ENCODE measurements around the gene DSCAM. TPM values are rescaled to one million over a fixed set of nuclear protein-coding genes. Genes with fewer than 3 reads are reported as not detected.

The DSCAM gene
- polyA plus RNA-seq, 1 experiment: not detected

DNA sequence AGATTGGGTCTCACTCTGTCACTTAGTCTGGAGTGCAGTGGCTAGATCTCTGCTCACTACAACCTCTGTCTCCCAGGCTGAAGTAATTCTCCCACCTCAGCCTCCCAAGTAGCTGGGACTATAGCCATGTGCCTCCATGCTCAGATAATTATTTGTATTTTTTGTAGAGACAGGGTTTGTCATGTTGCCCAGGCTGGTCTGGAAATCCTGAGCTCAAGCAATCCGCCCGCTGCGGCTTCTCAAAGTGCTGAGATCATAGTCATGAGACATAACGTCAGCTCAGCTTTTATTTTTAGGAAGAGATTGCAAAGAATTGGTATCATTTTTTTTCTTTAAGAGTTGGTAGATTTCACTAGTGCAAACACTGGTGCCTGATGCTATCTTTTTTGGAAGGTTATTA lies 244.9 kb downstream of the DSCAM start:
- Histone ChIP-seq H3K4me3 (ENCODE audit: low read depth, low read length) (no peak overlapping the region), H3K27me3 (ENCODE audit: control insufficient read depth, insufficient read depth, low read length) (no peaks in the 10 kb centered on the region), H3K9me3 (ENCODE audit: control insufficient read depth, insufficient read depth, low read length) (peaks cover 12% of the 10 kb centered on the region; the same call in 1 of the 2 replicates), H3K27ac (ENCODE audit: low read depth, low read length) (no peak overlapping the region)
- DNase-seq (ENCODE audit: low read depth, low spot score): no peak
- ChIA-PET POLR2A (no interaction called here), CTCF (no interaction called here)
- TF ChIP-seq, protein P1, sequence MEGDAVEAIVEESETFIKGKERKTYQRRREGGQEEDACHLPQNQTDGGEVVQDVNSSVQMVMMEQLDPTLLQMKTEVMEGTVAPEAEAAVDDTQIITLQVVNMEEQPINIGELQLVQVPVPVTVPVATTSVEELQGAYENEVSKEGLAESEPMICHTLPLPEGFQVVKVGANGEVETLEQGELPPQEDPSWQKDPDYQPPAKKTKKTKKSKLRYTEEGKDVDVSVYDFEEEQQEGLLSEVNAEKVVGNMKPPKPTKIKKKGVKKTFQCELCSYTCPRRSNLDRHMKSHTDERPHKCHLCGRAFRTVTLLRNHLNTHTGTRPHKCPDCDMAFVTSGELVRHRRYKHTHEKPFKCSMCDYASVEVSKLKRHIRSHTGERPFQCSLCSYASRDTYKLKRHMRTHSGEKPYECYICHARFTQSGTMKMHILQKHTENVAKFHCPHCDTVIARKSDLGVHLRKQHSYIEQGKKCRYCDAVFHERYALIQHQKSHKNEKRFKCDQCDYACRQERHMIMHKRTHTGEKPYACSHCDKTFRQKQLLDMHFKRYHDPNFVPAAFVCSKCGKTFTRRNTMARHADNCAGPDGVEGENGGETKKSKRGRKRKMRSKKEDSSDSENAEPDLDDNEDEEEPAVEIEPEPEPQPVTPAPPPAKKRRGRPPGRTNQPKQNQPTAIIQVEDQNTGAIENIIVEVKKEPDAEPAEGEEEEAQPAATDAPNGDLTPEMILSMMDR (IDR thresholded peaks at IDR 0.05; ENCODE audit: low read depth, low read length): no peak

DNA sequence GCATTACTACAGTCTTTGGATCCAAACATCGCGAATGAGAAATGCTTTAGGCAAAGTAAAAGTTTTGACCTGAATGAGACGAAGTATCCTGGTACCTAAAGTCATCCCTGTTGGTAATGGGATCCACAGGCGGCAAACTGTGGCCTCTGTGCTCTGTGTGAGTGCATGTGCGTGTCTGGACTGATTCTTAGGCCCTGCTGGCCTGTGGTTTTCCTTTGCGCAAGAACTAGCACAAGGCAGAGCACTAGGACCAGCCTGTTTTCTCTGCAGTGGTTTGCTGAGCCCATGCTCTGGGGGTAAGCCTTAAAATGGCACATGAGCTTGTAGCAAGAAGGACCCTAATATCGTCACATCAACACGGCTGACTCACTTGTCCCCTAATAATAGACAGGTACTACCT lies 251.2 kb downstream of the DSCAM start:
- no peak for DNase-seq (ENCODE audit: low read depth, low spot score)
- POLR2A ChIA-PET: no interaction called here
- peaks cover 11% of the 10 kb centered on the region; the same call in 1 of the 2 replicates for H3K9me3 ChIP-seq (ENCODE audit: control insufficient read depth, insufficient read depth, low read length)
- H3K27me3 ChIP-seq (ENCODE audit: control insufficient read depth, insufficient read depth, low read length): no peaks in the 10 kb centered on the region
- H3K27ac ChIP-seq (ENCODE audit: low read depth, low read length): no peak overlapping the region
- TF ChIP-seq, protein P1 (IDR thresholded peaks at IDR 0.05; ENCODE audit: low read depth, low read length): no peak
- H3K4me3 ChIP-seq (ENCODE audit: low read depth, low read length): no peak overlapping the region
- CTCF ChIA-PET: no interaction called here

DNA sequence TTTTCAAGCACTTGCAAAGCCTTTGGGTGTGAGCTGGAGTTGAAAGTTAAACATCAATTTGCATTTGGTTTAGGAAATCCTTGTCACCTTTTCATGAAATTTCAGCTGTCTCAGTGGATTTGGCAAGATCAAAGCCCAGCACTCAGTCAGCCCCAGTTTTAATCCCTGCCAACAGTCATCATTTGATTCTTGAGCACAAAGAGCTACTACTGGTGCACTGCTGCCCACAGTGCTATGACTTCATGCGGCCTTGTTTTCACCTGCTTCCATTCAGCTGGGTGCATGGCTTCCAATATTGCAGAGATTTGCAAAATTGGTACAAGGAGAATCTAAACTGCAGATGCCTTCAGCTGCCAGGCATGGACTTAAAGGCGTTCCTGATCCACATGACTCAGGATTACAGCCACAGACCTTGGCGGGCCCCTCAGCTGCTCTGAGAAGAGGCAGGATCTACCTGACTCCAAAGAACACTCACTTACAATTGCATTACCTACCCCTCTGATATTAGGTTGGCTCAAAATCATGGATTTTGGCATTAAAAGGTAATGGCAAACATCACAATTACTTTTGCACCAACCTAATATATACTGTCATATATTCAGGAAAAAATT lies 259.1 kb downstream of the DSCAM start:
- H3K27me3 ChIP-seq (ENCODE audit: control insufficient read depth, insufficient read depth, low read length): no peaks in the 10 kb centered on the region
- H3K4me3 ChIP-seq (ENCODE audit: low read depth, low read length): no peak overlapping the region
- TF ChIP-seq, protein P1 (IDR thresholded peaks at IDR 0.05; ENCODE audit: low read depth, low read length): no peak
- no peak for DNase-seq (ENCODE audit: low read depth, low spot score)
- H3K27ac ChIP-seq (ENCODE audit: low read depth, low read length): no peak overlapping the region
- H3K9me3 ChIP-seq (ENCODE audit: control insufficient read depth, insufficient read depth, low read length): peaks cover 16% of the 10 kb centered on the region
- ChIA-PET POLR2A (no interaction called here), CTCF (no interaction called here)

DNA sequence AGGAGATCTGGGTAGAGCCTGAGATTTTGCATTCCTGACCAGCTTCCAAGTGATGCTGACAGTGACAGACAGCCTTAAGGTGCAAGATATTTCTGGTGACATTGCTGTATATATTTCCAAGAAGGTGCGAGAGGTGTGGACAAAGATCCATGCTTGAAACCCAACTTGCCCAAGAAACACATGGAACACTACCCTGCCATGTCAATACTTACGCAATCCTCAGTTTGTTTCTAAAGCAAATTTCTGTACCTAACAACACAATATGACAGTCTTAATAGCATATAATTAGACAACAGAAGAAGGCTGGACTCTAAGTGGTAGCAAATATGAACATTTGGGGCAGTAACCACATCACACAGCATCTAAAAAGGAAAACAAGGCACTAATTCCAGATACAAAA lies 260.4 kb downstream of the DSCAM start:
- POLR2A ChIA-PET: no interaction called here
- Histone ChIP-seq H3K4me3 (ENCODE audit: low read depth, low read length) (no peak overlapping the region), H3K9me3 (ENCODE audit: control insufficient read depth, insufficient read depth, low read length) (peaks cover 16% of the 10 kb centered on the region), H3K27ac (ENCODE audit: low read depth, low read length) (no peak overlapping the region), H3K27me3 (ENCODE audit: control insufficient read depth, insufficient read depth, low read length) (no peaks in the 10 kb centered on the region)
- no peak for DNase-seq (ENCODE audit: low read depth, low spot score)
- CTCF ChIA-PET: no interaction called here
- TF ChIP-seq, protein P1 (IDR thresholded peaks at IDR 0.05; ENCODE audit: low read depth, low read length): no peak

DNA sequence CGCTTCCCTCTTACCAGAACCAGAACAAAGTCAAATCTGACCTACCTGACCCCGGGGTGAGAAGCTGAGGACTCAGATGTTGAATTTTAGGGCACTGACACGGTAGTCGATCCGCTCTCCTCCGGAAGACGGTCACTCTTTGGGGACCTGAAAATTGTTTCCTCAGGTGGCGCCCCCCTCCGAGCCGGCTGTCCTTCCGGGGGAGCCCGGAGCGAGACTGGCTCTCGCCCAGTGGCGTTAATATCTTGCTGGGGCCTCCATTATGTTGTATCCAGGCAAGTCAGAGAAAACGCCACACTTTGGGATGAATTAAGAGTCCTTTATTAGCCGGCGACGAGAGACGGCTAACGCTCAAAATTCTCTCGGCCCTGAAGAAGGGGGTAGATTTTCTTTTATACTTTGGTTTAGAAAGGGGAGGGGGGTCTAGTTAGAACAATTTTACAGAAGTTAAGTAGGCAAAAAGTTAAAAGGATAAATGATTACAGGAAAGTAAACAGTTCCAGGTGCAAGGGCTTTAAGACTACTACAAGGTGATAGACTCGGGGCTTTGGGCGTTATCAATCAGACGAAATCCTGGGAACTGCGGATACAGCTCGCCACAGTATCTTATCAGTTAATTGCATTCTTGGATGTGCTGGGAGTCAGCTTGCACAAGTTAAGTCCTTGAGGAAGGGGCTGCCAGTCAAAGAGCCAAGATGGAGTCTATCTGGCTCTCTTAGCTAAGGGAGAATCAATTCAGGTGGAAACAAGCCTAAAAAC lies 269.5 kb downstream of the DSCAM start:
- DNase-seq (ENCODE audit: low read depth, low spot score): no peak
- H3K9me3 ChIP-seq (ENCODE audit: control insufficient read depth, insufficient read depth, low read length): peaks cover 15% of the 10 kb centered on the region
- CTCF ChIA-PET: no interaction called here
- no peak overlapping the region for H3K4me3 ChIP-seq (ENCODE audit: low read depth, low read length)
- no peaks in the 10 kb centered on the region for H3K27me3 ChIP-seq (ENCODE audit: control insufficient read depth, insufficient read depth, low read length)
- POLR2A ChIA-PET: no interaction called here
- TF ChIP-seq, protein P1 (IDR thresholded peaks at IDR 0.05; ENCODE audit: low read depth, low read length): no peak
- no peak overlapping the region for H3K27ac ChIP-seq (ENCODE audit: low read depth, low read length)
